HL-60 (cell line): ENCODE data around the gene STXBP1.

ENCODE experiments used
- DNase-seq, 2 experiments: peaks; one replicate each; pipeline ENCODE4 v3.0.0-alpha.2; 2010 to 2020; ENCODE audit warnings: low read depth in 1 of 2, low spot score in 1 of 2
- H3K27ac ChIP-seq: fragments of 250-450 bp; sonication (Bioruptor Pico); replicated peaks from 2 replicates; pipeline ENCODE4 v1.5.1; 2020; ENCODE audit warnings: mild to moderate bottlenecking, moderate library complexity
- H3K27me3 ChIP-seq: fragments of 250-450 bp; sonication (Bioruptor Pico); 2 replicates; pipeline ENCODE4 v1.5.1; 2021; ENCODE audit warnings: mild to moderate bottlenecking, moderate library complexity; ENCODE audit not compliant: insufficient read depth, poor library complexity, severe bottlenecking
- H3K4me3 ChIP-seq: replicated peaks from 2 replicates; pipeline ENCODE4 v1.5.1; 2011; ENCODE audit warnings: mild to moderate bottlenecking, control low read depth, low read length; ENCODE audit not compliant: insufficient read depth
- CTCF ChIP-seq: IDR thresholded peaks from one replicate; pipeline ENCODE4 v1.5.1; 2011; ENCODE audit warnings: low read length, control low read depth, inconsistent platforms; ENCODE audit not compliant: insufficient read depth
- GABPA ChIP-seq: IDR thresholded peaks from 2 replicates; pipeline ENCODE4 v1.6.1; 2012; ENCODE audit warnings: low read depth
- POLR2AphosphoS5 ChIP-seq: IDR thresholded peaks from 2 replicates; pipeline ENCODE4 v1.6.1; 2012; ENCODE audit warnings: low read depth
- REST ChIP-seq: IDR thresholded peaks from 2 replicates; pipeline ENCODE4 v1.6.1; 2012; ENCODE audit warnings: low read depth; ENCODE audit not compliant: insufficient replicate concordance
- SPI1 ChIP-seq: IDR thresholded peaks from 2 replicates; pipeline ENCODE4 v1.6.1; 2012; ENCODE audit warnings: low read depth, mild to moderate bottlenecking, borderline replicate concordance

The STXBP1 gene

GRCh38 chr9:127658428-127658827 lies 46.4 kb downstream of the STXBP1 start:
- TF ChIP-seq REST: no peak
- TF ChIP-seq GABPA: no peak
- no peak for TF ChIP-seq CTCF
- TF ChIP-seq POLR2AphosphoS5: no peak
- TF ChIP-seq SPI1: no peak
- no peak for DNase-seq
- Histone ChIP-seq H3K27me3 (no peaks in the 10 kb centered on the region), H3K4me3 (no peak overlapping the region), H3K27ac (no peak overlapping the region)

- no peak overlapping the region for H3K4me3 ChIP-seq
- TF ChIP-seq POLR2AphosphoS5: no peak
- no peak for TF ChIP-seq GABPA
- no peak for TF ChIP-seq REST
- TF ChIP-seq CTCF: no peak
- no peak for TF ChIP-seq SPI1
- no peak for DNase-seq
- no peak overlapping the region for H3K27ac ChIP-seq
- no peaks in the 10 kb centered on the region for H3K27me3 ChIP-seq
These were observed 49.0 kb downstream of the STXBP1 start for GRCh38 chr9:127660886-127661741.

GRCh38 chr9:127662617-127663016 lies 50.5 kb downstream of the STXBP1 start:
- H3K27ac ChIP-seq: no peak overlapping the region
- no peaks in the 10 kb centered on the region for H3K27me3 ChIP-seq
- TF ChIP-seq REST: no peak
- no peak for TF ChIP-seq POLR2AphosphoS5
- TF ChIP-seq CTCF: no peak
- no peak for TF ChIP-seq GABPA
- TF ChIP-seq SPI1: no peak
- no peak overlapping the region for H3K4me3 ChIP-seq
- DNase-seq: no peak
